ENCODE data around the gene CIPC.

The CIPC gene

DNA sequence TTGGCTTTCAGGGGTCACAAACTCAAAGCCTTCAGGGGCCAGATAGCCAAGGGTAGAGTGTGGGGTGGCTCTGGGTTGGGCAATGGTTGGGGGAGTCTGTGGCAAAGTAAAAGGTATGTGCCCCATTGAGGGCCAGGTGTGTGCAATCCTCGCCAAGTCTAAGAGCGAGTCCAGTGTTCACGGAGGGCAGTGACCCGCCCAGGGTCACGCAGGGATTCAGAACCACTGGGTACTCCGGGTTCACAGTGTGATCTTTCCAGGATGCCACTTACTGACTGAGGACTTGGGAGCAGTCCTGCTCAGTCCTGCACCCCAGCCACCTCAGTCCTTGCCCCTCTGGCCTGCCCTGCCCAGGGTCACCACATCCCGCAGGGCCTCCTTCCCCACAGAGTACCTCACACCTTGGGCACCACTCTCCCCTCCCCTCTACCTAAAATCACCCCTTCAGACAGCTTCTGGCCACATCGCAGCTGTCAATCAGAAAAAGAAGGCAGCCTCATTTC, 27.8 kb downstream of the CIPC start:
- no peak for DNase-seq (ENCODE audit: low read depth)

DNA sequence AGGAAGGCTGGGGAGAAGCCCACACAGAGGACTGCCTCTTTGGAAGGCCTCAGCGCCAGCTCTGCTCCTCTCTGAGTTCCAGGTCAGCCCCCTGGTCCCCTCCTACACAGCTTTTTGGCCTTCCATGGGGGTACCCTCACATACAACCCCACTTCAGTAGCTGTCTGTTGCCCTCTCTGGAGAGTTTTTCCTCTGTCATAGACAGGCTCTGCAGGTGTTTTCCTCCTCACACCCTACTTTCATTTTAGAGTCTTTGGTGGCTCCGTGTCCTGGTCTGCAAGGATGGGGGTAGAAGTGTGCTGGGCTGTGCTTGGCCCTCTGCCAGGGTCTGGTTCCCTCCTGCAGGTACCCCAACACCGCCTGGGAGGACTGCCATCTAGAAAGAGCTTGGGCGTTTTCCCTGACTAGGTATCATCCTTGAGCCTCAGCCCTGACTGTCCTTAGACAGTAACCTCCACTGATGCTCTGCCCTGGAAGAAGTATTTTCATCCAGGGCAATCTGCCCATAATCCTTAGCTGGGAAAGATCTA, 28.5 kb downstream of the CIPC start:
- DNase-seq (ENCODE audit: low read depth): no peak

DNA sequence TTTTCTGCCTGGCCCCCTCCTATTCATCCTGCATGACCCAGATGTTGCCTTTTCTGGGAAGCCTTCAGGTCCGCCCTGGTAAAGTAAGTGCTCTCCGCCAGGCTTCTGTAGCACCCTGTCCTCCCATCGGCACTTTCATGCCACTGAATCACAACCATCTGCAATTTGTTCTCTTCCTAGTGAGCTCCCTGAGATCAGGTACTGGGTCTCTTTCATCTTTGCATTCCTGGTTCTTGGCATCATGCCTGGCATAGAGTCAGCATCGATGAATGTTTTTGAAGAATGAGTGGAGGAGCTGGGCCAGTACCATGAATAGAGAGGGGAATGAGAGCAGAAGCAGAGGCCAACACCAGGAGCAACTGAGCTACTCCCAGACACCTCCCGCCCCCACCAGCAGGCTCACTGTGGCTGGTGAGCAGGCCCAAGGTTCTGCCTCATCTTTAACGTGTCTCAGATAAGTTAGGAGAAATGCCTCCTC, 30.4 kb downstream of the CIPC start:
- no peak for DNase-seq (ENCODE audit: low read depth)

DNA sequence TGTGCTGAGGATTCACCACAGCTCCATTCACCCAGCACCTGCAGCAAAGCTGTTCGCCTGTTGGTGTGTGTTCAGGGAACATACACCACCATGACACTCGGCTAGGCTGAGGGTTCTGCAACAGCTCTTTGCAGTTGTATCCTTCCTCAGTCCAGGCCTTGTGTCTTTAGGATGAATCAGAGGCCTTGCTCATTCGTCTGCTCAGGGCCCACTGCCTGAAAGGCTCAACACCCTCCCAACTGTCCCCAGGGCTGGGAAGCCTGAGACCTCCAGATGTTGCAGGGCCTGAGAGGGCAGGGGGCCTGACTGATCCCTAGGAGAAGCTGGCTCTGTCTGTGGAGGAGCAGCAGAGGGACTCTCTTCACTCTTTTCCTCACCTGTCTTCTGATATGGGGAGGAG, 32.3 kb downstream of the CIPC start:
- DNase-seq (ENCODE audit: low read depth): no peak

DNA sequence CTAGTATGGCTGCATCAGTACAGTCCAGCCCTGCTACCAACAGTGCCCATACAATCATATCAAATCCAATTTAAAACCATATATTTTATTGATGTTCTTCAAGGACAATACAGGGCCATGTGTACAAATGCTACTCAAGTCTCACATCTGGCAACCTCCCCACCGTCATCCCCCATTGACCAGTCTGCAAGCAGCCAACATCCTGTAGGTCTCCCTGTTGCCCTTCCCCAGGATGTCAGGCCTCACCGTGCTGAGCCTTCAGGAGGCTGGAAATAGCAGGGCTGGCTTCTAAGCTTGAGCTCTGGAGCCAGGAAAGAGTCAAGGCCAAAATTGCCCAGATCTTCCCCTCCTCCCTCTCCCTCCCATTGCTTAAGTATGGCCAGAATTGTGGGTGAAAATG, 33.1 kb downstream of the CIPC start:
- no peak for DNase-seq (ENCODE audit: low read depth)

DNA sequence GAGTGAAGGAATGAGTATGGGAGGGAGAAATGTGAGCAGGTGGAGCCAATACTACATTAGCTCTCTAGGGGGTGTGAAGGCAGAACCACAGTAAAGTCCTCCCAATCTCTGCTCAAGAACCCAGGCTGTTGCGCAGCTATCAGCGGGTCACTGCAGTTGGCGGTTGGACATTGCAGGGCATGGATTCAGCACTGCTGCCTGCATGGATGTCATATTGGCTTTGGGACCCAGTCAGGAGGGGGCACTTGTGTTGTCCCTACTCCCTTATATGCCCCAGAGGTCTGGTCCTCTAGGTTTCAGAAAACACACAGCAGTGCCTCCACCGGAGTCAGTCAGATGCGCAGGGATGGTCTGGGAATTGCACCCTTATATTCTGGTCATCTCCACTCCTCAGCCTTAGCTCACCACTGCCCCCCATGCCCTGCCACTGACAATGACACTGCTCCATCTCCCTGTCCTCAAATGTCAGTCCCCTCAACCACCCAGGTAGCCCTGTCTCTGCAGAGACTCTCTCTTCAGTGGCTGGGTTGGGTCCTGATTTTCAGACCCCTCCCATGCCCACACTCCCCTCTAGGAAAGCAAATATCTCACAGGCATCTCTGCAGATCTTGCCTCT, 33.9 kb downstream of the CIPC start:
- DNase-seq (ENCODE audit: low read depth): no peak

DNA sequence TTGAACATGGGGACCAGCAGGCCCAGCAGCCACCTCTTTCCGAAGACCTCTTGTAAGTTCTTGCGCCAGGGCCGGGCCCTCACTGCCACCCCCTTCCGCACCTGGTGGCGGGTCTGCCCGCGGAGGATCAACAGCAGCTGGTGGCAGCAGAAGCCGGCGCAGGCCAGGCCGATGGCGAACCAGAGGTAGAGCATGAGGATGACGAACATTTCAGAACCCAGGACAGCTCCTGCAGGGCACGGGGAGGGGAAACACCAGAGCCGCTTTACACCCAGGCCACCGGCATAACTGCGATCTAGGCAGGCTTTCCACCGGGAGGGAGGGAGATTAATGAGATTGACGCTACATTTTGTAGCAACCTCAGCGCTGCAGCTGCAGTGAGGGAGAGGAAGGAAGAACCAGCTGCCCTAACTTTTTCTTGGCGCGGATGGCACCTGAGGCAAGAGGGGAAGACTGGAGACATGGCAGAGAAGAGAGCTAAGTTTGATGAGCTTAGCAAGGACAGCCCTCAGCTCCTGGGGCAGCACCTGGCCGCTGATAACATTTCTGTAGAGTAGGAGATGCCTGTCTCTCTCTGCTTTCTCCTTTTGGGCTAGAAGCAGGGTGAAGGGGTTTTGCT, 35.8 kb downstream of the CIPC start:
- peak; percentile 51 for DNase-seq (ENCODE audit: low read depth)

DNA sequence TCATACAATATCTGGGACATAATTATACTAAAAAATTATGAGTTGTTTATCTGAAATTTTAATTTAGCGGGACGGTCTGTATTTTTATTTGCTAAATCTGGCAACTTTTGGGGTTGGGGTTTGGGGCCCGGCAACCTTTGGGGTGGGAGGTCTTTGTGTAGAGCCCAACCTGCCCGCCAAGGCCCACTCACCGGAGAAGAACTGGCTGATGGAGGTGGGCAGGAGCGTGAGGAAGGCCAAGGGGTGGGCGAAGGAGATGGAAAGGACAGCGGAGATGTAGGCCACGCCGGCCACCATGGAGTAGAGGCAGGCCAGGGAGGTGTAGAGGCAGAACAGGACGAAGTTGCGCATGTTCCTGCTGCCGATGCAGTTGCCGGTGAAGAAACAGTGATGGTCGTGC, 41.0 kb downstream of the CIPC start:
- DNase-seq (ENCODE audit: low read depth): no peak

DNA sequence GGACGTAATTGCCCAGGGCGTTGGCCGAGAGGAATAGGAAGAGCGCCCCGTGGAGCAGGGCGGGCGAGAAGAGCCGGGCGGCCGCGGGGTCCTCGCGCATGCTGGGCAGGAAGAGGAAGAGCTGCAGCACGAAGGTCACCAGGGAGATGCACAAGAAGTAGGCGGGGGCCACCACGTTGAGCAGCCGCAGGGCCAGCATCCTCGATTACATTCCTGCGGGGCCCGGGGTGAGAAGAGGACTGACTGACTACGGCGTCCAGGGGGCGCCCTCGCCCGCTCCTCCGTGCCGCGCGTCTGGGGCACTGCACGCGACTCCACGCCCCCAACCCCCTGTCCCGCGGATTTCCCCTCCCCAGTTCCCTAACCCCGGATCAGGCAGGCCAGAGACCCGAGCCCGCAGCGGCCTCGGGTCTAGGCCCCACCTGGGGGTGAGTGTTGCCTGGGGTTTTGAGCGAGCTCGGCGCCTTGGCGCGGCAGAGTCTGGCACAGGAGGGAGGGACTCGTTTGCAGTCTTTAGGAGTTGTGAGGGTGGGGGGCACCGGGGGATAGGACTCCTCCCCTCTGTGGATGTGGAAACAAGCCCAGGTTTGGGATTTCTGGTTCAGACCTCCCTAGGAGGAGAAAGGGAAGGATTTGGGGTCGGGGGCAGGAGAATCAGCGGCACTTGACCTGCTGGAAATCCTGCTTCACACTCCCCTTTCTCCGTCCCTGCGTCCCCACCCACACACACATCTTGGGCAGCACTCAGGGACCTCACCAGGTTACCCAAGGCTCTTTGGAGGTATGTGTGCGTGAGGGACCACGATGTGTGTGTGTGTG, 41.7 kb downstream of the CIPC start:
- peak; percentile 61 for DNase-seq (ENCODE audit: low read depth)

DNA sequence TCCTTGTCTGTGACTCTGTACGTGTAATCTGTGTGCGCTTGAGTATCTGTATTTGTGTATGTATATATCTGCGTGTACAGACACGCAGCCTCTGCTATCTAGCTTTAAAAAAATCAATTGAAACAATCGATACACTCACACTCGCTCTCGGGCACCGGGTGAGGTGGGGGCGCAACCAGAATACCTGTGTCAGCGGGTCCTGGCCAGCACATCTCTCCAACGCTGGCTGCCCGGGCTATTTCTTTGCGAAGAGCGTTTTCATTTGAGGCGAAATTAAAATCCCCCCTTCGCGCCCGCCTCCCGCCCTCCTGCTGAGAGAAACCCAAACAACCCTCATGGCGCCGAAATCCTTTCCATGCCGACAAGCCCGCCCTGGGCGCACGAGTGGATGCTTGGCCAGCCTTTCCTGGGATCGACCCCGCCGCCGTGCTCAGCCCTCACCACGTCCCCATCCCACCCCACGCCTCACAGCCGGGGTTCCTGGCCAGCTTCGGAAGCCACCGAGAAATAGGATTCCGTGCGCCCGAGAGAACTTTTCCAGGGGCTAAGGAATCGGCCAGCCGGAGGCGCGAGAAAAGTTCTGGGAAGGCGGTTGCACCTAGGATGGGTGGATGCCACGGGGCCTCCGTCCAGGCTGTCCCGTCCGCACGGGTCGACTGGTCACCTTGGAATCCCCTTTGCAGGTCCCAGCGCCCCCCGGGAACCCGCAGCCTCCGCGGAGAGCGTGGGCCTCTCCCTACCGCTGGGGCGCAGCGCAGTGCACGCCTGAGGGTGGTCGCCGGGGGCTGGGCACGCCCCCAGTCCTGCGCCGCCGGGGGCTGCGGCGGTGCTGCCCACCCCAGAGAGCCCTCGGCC, 42.5 kb downstream of the CIPC start:
- no peak for DNase-seq (ENCODE audit: low read depth)

DNA sequence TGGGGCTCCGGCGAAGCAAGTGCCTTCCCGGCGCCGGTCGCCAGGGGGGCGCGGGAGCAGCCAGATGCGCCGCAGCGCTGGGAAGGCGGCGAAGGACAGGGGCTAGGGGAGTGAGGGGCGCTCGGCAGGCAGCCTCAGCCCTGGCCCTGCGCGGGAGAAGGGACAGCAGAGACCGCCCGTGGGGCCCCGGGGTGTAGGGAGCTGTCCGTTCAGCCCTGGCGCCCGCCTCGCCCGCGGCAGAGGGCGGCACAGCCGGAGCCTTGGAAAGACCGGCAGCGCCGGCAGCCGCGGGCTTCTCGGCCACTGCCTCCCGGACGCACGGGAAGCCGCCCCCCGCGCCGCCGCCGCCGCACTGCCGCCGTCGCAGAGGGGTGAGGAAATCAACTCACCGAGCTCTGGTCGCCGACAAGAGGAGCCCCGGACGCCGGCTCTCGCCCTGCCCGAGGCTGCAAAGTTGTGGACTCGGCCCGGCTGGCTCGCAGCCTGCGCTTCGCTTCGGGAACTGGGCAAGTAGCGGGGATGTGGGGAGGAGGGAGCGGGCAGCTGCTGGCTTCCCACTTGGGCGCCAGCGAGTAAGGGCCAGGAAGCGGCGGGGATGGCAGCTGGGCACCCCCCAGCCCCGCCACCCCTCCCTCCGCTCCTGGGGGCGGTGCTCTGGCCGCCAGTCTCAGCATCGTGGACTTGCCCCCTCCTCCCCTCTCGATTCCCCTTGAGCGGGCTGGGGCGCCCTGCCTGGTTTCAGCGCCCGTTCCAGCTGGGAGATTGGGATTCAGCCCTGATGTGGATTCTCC, 43.4 kb downstream of the CIPC start, which contains the start of gene ZDHHC22:
Gene ZDHHC22 (minus strand): TSS at position 578 of the 791 bp plus-strand sequence. CDS start 2,053 bp downstream, outside the sequence.
- DNase-seq (ENCODE audit: low read depth): no peak

DNA sequence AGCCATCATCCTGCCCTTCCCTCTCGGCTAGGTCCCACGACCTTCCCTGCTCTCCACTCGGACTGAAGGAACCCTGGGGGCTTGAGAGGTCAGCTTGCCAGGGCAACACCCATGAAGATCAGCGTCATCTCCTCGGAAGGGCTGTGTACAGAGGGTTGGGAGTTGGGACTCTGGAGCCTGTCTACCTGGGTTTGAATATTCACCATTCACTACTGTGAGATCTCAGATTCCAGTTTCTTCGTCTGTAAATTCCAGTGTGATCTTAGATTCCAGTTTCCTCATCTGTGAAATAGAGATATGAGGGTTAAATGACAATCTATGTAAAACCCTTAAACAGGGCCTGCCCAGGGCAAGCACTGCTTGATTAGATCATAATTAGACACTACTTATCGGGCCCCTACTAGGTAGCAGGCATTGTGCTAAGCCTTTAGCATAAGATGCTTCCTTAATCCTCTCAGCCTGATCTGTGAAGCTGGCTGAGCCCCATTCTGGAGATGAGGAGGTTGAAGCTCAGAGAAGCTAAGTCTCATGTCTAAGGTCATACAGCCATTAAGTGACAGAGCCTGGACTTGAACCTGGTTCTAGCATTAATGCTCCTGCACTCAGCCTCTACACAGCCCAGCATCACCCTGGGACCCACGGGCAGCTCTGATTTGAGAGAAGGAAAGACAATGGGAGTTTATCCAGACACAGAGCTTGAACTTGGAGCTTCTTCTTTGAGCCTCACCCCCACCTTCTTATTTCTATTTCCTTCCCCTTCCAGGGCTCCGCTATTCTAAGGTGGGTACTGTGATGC, 44.1 kb downstream of the CIPC start:
- DNase-seq (ENCODE audit: low read depth): no peak

DNA sequence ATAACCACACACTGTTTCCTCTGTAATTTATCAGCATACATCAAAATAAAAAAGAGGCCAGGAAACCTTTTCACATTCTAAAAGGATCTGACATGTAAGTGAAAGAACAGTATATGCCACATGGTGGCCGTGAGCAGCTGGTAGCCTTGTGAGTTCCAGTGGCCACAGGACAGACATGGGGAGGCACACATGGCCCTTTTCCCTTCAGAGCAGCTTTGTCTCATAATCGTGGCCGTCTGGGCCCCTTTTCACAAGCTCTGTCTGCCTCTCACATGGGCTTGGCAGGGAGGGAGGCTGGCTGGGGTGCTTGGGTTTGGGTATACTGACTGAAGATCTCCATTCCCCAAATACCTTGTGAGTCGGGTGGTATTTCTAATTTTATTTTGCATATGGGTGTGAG, 45.0 kb downstream of the CIPC start:
- no peak for DNase-seq (ENCODE audit: low read depth)

DNA sequence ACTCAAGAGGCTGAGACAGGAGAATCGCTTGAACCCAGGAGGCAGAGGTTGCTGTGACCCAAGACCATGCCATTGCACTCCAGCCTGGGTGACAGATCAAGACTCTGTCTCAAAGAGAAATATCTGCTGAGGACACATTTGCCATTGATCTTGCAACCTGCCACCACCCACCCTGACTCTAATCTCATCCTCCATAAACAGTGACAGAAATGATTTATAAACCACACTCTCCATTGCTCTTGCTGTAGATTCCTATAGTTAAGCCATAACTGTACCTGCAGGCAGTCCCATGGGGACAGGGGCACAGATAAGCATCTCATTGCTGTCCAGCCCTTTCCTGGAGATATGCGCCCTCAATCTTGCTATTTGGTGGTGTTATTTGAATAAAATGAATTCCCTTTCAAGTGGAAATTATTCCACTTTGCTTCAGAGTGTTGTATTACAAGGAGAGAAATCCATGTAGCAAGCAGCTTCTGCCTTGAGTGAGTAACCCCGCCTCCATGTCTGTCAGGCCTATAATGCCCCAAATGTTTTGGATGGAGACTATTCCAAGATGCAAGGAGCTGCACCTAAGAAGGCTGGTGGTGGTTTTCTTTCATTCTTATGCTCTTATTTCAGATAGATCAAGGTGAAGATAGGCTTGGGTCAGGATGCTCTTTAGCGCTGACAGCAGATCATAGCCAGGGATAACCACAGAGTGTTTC, 46.5 kb downstream of the CIPC start:
- no peak for DNase-seq (ENCODE audit: low read depth)

DNA sequence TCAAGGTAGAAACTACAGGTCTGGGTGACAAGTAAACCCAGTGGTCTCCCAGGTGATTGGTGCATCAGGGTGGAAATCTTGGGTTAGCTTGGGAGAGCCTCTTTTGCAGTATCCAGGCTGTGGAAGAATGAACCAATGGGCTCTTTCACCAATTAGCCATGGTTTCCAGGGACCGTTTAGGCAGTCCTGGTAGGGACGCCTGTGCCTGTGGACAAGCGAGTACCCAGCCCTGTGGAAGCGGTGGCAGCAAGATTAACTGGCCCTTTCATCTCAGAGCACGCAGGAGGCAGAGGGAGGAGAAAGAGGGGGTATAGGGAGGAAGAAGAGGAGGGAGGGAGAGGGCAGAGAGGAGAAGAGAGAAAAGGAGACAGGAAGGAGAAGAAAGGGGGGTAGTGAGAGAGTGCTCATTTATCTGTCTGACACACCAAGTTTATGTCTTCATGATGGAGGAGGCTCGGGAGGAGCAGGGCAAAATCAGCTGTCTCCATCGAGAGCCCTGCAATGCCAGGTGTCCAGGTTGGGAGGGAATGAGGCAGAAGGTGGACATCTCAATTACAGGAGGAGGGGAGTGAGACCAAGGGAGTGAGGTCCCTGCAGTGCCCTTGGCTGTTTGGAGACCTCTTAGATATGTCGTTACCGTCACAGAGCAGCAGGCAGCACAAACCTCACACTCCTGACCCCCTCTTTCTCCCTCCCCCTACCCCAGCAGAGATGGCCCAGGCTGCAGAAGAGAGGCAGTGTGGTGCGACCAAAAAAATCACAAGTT, 48.1 kb downstream of the CIPC start:
- no peak for DNase-seq (ENCODE audit: low read depth)

DNA sequence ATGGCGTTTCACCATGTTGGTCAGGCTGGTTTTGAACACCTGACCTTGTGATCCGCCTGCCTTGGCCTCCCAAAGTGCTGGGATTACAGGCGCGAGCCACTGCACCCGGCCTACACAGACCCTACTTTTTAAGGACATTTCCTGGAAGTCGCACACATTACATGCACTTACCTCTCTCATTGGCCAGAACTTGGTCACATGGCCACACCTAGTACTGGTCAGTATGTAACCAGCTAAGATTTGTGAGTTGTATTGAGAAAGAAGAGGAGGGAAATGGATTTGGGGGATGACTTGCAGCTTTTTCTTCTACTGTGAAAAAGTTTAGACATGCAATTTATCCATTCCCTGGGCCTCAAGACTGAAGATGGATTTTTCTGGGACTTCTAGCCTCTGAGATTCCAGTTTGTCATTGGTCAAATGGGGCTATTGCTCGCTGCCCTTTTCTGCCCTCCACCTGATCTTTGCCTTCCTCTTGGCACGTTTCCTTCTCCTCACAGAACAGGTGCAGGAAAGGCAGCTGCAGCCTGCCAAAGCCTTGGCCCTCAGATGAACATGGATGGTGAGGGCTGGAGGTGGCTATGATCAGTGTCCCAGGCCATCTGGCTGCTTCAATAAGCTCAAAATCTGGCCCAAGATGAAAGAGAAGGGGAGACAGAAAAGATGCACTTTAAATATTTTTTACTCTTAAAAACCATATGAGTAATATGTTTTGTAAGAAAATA, 50.6 kb downstream of the CIPC start:
- no peak for DNase-seq (ENCODE audit: low read depth)

DNA sequence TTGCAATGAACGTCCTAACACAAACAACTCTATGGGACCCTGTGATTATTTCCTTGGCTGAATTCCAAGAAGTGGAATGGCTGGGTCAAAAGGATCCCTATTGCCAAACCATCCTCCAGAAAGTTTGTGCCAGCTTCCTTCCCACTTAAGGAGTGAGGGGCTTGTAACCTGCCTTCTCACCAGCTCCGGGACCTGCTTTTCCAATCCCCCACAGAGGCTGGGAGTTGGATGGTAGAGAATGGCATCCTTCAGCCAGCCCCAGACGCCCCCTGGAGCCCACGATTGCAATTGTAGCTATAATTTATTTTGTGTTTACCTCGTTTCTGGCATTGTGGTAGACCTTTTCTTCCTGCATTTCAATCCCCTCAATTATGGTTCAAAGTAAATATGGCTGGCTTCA, 53.2 kb downstream of the CIPC start:
- no peak for DNase-seq (ENCODE audit: low read depth)
